NCI-H1105 treated with DMSO at 0.1 percent for 48 hours (cell line): ENCODE measurements around the gene AP1S1.
A peak's percentile ranks its signal among the peaks of the same experiment; 100 is the strongest.
"Not testable (repeated sequence)": the region's sequence is repeated elsewhere in the genome, so short reads cannot be mapped to it uniquely, and the experiment has no call there.

Experiments
- DNase-seq: peaks from one replicate; lab custom pipeline; 2025; lab: John Stamatoyannopoulos, UW

AP1S1 gene

GRCh38 chr7:101171442-101171837 is 17.2 kb downstream of the AP1S1 start:
- no peak for DNase-seq

DNA sequence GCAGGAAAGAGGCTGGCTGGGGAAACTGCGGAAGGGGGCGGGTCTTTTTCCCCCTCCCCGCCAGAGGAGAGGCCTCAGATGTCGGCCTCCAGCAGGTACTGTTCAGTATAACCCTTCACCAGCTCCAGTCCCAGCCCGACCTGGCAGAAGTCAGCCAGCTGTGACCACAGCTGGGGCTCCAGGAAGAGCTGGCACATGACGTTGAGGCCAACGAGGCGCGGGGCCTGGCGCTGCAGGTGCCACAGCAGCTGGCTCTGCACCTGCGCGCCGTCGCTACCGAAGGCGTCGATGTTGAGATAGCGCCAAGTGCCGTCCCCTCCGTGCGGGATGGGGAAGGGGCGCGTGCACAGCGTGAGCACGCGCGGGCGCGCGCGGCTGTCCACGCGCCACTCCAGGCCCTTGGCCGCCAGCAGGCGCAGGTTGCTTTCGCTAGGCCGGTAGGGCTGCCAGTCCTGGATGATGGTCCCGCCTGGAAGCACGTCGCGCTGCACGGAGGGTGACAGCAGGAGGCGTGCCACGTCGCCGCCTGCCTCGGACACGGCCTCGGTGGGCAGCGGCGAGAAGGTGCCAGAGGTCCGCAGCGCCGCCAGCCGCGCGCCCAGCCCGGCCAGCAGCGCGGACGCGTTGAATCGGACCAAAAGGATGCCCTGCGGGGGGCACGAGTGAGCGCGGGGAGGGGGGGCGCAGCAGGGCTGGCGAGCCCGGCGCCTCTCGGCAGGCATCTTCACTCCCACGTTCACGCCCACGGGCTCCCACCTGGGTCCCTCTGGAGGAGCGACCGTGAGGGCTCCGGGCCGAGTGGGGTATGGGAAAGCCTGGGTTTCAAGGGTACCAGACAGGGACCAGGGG is 18.0 kb downstream of the AP1S1 start:
- peak; percentile 72 for DNase-seq

GRCh38 chr7:101172854-101173751 is 18.8 kb downstream of the AP1S1 start:
- DNase-seq: peak; percentile 75

GRCh38 chr7:101173752-101174244 is 19.5 kb downstream of the AP1S1 start:
- DNase-seq: peak; percentile 43

DNA sequence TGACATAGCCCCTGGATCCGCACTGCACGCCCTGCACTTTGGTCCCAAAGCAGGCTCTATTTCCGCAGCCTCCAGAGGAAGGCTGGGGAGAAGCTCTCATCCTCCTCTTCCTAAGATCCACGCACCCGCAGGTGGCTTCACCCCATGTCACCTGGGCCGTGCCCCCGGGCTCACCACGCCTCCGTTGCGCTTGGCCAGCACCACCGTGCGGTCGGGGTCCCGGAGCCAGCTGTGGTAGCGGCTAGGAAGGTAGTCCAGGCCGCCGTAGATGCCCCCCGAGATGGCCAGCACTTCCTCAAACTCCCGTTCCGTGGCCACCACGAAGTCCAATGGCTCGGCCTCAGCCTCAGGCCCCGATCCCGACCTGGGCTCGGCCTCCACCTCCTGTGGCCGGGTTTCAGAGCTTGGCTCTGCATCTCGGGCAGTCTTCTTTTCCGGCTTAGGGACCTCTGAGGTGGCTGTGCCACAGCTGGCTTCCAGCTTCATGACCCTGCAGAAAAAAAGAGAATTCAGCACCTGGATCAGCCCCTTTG is 20.1 kb downstream of the AP1S1 start:
- DNase-seq: no peak

DNA sequence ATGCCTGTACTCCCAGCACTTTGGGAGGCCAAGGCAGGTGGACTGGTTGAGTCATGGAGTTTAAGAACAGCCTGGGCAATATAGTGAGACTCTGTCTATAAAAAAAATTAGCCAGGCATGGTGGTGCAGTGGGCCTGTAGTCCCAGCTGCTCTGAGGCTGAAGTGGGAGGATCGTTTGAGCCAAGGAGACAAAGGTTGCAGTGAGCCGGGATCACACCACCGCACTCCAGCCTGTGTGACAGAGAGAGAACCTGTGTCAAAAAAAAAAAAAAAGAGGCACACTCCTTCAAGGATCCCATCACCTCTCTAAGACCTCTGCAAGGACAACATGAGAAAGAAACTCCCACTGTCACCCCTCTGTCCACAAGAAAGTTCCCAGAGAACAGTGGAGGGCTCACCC is 21.4 kb downstream of the AP1S1 start:
- no peak for DNase-seq

- no peak for DNase-seq
Measured at GRCh38 chr7:101177644-101178043, 23.4 kb downstream of the AP1S1 start.

DNA sequence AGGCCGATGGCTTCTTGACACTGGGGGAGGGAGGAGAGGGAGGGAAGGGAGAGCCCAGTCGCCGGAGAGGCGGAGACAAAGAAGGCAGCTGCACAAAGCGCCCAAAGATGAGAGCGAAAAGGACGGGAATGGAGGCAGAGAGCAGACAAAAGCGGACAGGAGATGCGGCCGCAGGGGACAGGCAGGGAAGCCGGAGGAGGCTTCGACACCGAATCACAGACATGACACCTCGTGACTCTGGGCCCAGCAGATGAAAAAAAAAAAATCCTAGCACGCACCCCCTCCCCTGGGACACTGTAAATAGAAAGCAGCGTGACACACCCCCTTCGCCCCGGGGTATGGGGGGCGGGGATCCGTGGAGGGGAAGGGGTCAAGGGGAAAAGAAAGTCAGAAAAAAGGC is 24.8 kb downstream of the AP1S1 start:
- peak; percentile 52 for DNase-seq

- DNase-seq: no peak
Measured at GRCh38 chr7:101179713-101180112, 25.4 kb downstream of the AP1S1 start.

DNA sequence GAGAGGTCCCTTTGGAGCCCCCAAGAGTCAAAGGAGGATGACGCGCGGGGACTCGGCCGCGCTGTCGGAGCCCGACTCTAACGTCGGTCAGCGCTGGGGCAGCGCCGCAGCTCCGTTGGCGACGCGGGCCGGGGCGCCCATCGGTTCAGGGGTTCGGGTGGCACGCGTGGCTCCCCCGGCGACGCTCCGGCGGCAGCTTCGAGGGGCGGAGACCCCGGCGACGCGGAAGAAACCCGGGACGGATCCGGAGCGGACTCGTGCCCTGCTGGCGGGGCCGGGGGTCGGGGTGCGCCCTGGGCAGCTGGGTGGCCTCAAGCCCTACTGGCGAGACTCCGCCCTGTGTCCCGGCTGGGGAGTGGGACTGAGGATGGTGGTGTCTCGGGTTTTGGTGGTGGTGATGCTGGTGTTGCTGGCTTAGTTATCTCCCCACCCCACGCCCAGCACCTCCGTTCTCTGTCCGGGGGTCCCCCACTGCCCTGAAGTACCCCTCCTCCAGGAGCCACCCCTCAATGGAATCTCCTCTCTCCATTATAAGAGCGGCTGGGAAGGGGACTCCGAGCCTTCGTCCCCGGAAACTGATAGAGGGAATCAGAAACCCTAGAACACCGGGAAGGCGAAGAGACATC is 26.0 kb downstream of the AP1S1 start, which contains the start of gene NAT16:
NAT16 (minus strand) TSS at position 164 of the 626 bp plus-strand sequence. CDS start 5,486 bp downstream, outside the sequence.
- no peak for DNase-seq

- no peak for DNase-seq
Measured at GRCh38 chr7:101185258-101185839, 31.1 kb downstream of the AP1S1 start.

GRCh38 chr7:101186194-101186593 is 31.9 kb downstream of the AP1S1 start:
- no peak for DNase-seq

- no peak for DNase-seq
Measured at GRCh38 chr7:101186844-101187428, 32.7 kb downstream of the AP1S1 start.

DNA sequence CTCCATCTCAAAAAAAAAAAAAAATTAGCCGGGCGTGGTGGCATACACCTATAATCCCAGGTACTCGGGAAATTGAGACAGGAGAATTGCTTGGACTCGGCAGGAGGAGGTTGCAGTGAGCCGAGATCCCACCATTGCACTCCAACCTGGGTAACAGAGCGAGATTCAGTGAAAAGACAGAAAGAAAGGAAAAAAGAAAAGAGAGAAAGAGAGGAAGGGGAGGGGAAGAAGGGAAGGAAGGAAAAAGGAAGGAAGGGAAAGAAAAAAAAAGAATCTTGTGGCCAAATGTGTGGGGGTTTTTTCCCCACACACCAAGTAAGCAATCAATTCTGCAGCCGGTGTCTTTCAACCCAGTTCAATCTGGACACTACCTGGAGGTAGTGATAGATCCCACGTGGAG is 34.8 kb downstream of the AP1S1 start:
- DNase-seq: no peak

DNA sequence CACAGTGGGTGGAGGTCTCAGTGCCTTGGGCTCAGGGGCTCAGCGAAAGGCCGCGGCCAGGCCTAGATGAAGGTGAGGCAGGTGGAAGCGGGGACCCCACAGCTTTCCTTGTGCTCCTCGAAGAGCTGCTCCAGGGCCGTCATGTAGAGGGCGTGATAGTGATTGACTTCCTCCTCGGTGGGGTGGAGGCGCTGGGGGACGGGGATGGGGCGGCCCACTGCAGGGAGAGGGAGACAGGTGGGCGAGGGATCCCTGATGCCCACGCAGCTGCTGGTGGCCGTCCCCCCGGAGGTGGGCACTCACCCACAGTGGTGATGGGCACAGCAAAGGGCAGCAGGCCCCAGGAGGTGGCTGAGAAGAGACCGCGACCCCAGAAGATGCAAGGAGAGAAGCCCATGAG is 41.6 kb downstream of the AP1S1 start:
- no peak for DNase-seq

- DNase-seq: no peak
Measured at GRCh38 chr7:101197991-101198390, 43.7 kb downstream of the AP1S1 start.

DNA sequence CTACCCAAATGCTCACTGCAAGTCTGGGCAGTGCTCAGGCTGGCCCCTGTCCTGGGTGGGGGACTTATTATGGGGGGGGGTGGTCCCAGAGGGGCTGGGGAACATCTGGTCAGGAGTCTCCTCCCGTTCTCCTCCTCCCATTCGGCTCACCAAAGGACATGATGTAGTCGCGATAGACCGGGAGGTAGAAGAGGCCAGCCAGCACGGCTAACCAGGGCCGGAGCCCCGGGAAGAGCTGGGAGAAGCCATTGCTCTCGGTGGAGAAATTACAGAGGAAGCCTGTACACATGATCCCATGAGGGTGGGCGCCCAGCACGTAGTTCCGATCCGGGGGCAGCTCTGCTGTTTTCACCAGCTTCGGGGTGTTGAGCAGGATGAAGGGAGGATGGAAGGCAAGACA is 44.2 kb downstream of the AP1S1 start:
- no peak for DNase-seq

GRCh38 chr7:101199522-101199921 is 45.2 kb downstream of the AP1S1 start:
- DNase-seq: not testable (repeated sequence)

DNA sequence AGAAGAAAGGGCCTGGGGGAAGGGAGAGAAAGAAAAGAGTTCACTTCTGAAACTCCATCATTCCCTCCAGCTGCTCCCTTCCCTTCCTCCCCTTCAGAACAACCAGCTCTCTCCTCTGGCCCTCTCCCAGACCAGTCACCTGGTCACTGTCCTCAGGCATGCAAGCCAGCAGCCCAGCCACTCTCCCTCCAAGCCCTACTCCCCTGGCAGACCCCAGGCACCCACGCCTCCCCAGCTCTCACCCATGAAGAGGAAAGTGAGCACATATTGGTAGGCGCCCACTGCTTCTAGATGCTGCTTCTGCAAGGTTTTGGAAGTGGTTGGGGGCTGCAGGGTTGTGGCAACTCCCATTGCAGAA is 46.2 kb downstream of the AP1S1 start:
- no peak for DNase-seq

- DNase-seq: no peak
Measured at GRCh38 chr7:101200862-101201599, 46.8 kb downstream of the AP1S1 start, which contains the start of gene MOGAT3. Gene MOGAT3 (minus strand): TSS chr7:101201036. CDS start chr7:101200854, 182 bp downstream.
